Measurements from ENCODE around the gene SMARCA2.

Gene SMARCA2

DNA sequence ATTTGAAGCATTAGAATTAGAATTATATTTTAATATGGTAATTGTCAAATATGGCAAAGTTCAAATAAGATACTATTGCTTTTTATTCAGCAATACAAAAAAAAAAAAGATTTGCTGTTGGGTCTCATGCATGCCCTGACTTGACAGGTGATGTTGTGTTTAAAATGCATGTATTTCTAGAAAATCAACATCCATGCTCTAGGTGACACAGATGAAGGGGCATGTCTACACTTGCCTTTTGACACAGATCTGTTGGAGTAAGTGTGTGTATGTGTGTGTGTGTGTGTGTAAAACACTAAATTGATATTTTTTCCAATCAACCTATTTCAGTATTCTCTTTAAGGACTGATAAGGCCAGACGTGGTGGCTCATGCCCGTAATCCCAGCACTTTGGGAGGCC is 38.1 kb upstream of the SMARCA2 start:
- no peak for DNase-seq (ENCODE audit: extremely low spot score)
- ChIA-PET CTCF (no interaction called here), POLR2A (no interaction called here)
- TF ChIP-seq CTBP1 (IDR thresholded peaks at IDR 0.05; ENCODE audit: borderline replicate concordance) (no peak), FOXA1 (IDR thresholded peaks at IDR 0.05) (no peak), SUZ12 (IDR thresholded peaks at IDR 0.05) (no peak), BHLHE40 (IDR thresholded peaks at IDR 0.05; ENCODE audit: borderline replicate concordance) (no peak), SP1 (IDR thresholded peaks at IDR 0.05) (no peak), ZNF384 (IDR thresholded peaks at IDR 0.05) (no peak)

DNA sequence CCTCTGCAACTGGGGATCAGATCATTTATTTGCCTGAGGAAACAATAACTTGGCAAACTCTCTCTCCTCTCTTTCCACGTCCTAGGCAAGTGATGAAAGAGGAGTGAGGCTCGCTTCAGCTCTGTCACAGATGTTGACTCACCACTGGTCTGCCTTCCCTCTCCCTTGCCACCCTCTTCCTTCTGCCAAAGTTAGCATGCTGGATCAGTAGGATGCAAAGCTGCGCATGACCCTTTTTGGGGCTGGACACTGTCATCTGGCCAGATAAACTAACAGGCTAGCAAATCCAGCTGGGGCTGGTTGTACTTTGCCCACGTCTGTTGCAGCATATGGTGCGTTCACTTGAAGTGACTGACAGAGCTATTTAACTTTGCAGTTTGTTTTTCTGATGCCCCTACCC is 36.2 kb upstream of the SMARCA2 start:
- DNase-seq (ENCODE audit: extremely low spot score), result no peak
- ChIA-PET POLR2A (no interaction called here), CTCF (no interaction called here)
- TF ChIP-seq NFRKB (IDR thresholded peaks at IDR 0.05) (no peak), FOXK2 (IDR thresholded peaks at IDR 0.05) (no peak), FOXA1 (IDR thresholded peaks at IDR 0.05) (no peak), SUZ12 (IDR thresholded peaks at IDR 0.05) (no peak), ELF4 (IDR thresholded peaks at IDR 0.05) (no peak), CTBP1 (IDR thresholded peaks at IDR 0.05; ENCODE audit: borderline replicate concordance) (no peak), ZNF384 (IDR thresholded peaks at IDR 0.05) (no peak)

DNA sequence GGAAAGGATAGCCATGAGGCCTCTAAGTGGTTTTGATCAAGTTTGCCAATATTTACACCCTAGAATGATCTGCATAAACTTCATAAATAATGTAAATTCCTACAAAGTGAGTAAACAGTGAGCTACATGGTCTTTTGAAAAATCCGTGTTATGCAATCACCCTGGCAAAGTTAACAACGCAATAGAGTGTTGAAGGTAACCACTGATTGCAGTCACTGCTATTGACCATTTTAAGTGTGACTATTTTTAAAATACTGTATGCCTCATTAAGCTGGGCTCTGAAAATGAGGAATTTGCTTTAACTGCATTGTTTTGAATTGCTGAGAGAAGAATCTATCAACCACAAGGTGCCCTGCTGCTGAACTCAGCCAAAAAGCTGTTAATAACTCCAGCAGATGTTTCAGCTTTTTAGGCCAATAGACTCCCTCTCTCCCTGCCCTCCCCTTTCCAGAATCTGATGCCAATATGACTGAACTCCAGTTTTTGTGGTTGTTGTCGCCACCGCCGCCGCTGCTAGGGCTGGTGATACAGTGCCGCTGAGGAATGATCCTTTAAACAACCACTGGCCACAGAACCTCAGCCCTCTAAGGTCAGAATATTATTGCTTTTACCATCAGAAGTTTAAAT is 35.3 kb upstream of the SMARCA2 start:
- POLR2A ChIA-PET, result no interaction called here
- CTCF ChIA-PET, result no interaction called here
- TF ChIP-seq FOXA1 (IDR thresholded peaks at IDR 0.05), result no peak
- TF ChIP-seq SUZ12 (IDR thresholded peaks at IDR 0.05), result no peak
- no peak for TF ChIP-seq NFRKB (IDR thresholded peaks at IDR 0.05)
- no peak for TF ChIP-seq FOXM1 (IDR thresholded peaks at IDR 0.05; ENCODE audit: borderline replicate concordance)
- TF ChIP-seq ELF4 (IDR thresholded peaks at IDR 0.05), result no peak
- no peak for TF ChIP-seq FOXK2 (IDR thresholded peaks at IDR 0.05)
- no peak for TF ChIP-seq SP1 (IDR thresholded peaks at IDR 0.05)
- no peak for TF ChIP-seq BHLHE40 (IDR thresholded peaks at IDR 0.05; ENCODE audit: borderline replicate concordance)
- no peak for DNase-seq (ENCODE audit: extremely low spot score)

DNA sequence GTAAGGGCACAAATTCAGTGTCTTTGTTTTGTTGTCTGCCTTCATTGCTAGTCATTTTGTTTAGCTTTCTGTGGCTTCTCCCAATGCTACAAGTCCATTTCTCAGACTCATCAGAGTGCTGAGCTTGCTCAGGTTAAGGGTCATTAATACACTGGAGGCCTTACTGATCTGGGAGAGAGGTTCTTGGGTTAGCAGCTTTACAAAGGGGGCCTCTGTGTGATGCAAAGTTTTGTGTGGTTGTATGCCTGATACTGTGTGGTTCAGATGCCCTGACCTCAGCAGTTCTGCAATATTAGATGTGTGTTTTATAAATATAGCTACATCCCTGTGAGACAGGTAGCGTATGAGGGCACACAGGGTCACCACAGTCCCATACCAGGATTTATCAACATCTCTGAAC is 34.8 kb upstream of the SMARCA2 start:
- no peak for DNase-seq (ENCODE audit: extremely low spot score)
- CTCF ChIA-PET, result no interaction called here
- no peak for TF ChIP-seq ZNF384 (IDR thresholded peaks at IDR 0.05)
- no peak for TF ChIP-seq FOXM1 (IDR thresholded peaks at IDR 0.05; ENCODE audit: borderline replicate concordance)
- TF ChIP-seq FOXK2 (IDR thresholded peaks at IDR 0.05), result no peak
- no peak for TF ChIP-seq SP1 (IDR thresholded peaks at IDR 0.05)
- POLR2A ChIA-PET, result no interaction called here

DNA sequence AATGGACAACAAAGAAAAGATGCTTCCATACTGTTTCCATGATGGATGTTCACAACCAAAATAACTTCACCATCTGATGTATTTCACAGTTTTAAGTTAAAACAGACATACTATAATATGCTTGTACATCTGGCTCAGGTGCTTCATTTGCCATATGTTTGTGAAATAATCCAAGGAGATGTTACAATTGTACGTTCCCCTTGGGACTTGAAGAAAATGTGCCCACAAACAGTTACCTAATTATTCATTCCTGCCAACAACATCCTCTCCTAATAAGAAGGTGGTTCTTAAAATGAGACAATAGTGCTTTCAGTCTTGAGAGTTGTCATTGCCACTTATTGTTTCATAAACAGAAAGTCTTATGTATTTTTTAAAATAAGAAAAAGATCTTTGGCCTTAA is 33.1 kb upstream of the SMARCA2 start:
- CTCF ChIA-PET, result no interaction called here

DNA sequence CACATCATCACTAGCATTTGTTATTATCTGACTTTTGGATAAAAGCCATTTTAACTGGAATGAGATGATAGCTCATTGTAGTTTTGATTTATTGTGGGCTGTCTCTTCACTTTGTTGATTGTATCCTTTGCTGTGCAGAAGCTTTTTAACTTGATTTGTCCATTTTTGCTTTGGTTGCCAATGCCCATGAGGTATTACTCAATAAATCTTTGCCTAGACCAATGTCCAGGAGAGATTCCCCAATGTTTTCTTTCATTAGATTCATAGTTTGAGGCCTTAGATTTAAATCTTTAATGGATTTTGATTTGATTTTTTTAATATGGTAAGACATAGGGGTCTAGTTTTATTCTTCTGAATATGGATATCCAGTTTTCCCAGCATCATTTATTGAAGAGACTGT is 28.8 kb upstream of the SMARCA2 start:
- no peak for TF ChIP-seq LEF1 (IDR thresholded peaks at IDR 0.05; ENCODE audit: borderline replicate concordance)
- no peak for TF ChIP-seq ELF4 (IDR thresholded peaks at IDR 0.05)
- TF ChIP-seq CTBP1 (IDR thresholded peaks at IDR 0.05; ENCODE audit: borderline replicate concordance), result no peak
- no peak for TF ChIP-seq L3MBTL2 (conservative IDR thresholded peaks at IDR 0.05)
- TF ChIP-seq ARNT (IDR thresholded peaks at IDR 0.05), result no peak
- no peak for TF ChIP-seq TARDBP (IDR thresholded peaks at IDR 0.05)
- no peak for TF ChIP-seq SP1 (IDR thresholded peaks at IDR 0.05)
- no peak for TF ChIP-seq ZNF384 (IDR thresholded peaks at IDR 0.05)
- no peak for TF ChIP-seq NFRKB (IDR thresholded peaks at IDR 0.05)
- no peak for TF ChIP-seq FOXA1 (IDR thresholded peaks at IDR 0.05)
- ChIA-PET POLR2A (no interaction called here), CTCF (no interaction called here)
- DNase-seq (ENCODE audit: extremely low spot score), result no peak

More for the DNA sequence above, 33.1 kb upstream of the SMARCA2 start:
- no peak for DNase-seq (ENCODE audit: extremely low spot score)
- TF ChIP-seq LEF1 (IDR thresholded peaks at IDR 0.05; ENCODE audit: borderline replicate concordance) (no peak), CTBP1 (IDR thresholded peaks at IDR 0.05; ENCODE audit: borderline replicate concordance) (no peak), ELF4 (IDR thresholded peaks at IDR 0.05) (no peak), FOXA1 (IDR thresholded peaks at IDR 0.05) (no peak), ZNF384 (IDR thresholded peaks at IDR 0.05) (no peak), BHLHE40 (IDR thresholded peaks at IDR 0.05; ENCODE audit: borderline replicate concordance) (no peak), NFRKB (IDR thresholded peaks at IDR 0.05) (no peak), SP1 (IDR thresholded peaks at IDR 0.05) (no peak), FOXK2 (IDR thresholded peaks at IDR 0.05) (no peak), FOXM1 (IDR thresholded peaks at IDR 0.05; ENCODE audit: borderline replicate concordance) (no peak), SUZ12 (IDR thresholded peaks at IDR 0.05) (no peak), ARNT (IDR thresholded peaks at IDR 0.05) (no peak), L3MBTL2 (conservative IDR thresholded peaks at IDR 0.05) (no peak)
- POLR2A ChIA-PET, result no interaction called here

DNA sequence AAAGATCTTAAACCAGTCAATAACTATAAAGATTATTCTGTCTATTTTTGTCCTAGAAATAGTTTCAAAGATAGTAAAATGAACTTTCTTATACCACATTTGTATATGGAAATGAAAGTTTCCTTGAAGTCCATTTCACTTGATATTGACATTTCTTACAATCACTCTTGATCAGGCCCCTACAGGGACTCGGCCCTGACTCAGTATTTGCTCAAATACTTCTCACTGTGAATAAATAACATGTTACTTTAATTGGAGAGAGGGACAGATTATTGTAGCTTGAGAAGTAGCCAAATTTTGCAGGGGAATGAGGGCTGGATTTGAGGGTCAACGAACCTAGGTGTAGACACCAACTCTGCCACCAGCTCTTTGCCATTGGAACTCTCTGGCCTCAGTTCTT is 25.6 kb upstream of the SMARCA2 start:
- TF ChIP-seq LEF1 (IDR thresholded peaks at IDR 0.05; ENCODE audit: borderline replicate concordance) (no peak), TARDBP (IDR thresholded peaks at IDR 0.05) (no peak), ZNF384 (IDR thresholded peaks at IDR 0.05) (no peak), ELF4 (IDR thresholded peaks at IDR 0.05) (no peak), HDGF (IDR thresholded peaks at IDR 0.05; ENCODE audit: borderline replicate concordance) (no peak), FOXK2 (IDR thresholded peaks at IDR 0.05) (no peak), BHLHE40 (IDR thresholded peaks at IDR 0.05; ENCODE audit: borderline replicate concordance) (no peak), CTBP1 (IDR thresholded peaks at IDR 0.05; ENCODE audit: borderline replicate concordance) (no peak), FOXA1 (IDR thresholded peaks at IDR 0.05) (no peak), SUZ12 (IDR thresholded peaks at IDR 0.05) (no peak), ARNT (IDR thresholded peaks at IDR 0.05) (no peak), NFRKB (IDR thresholded peaks at IDR 0.05) (no peak), L3MBTL2 (conservative IDR thresholded peaks at IDR 0.05) (no peak), SP1 (IDR thresholded peaks at IDR 0.05) (no peak), FOXM1 (IDR thresholded peaks at IDR 0.05; ENCODE audit: borderline replicate concordance) (no peak)
- TF ChIP-seq, protein P1, sequence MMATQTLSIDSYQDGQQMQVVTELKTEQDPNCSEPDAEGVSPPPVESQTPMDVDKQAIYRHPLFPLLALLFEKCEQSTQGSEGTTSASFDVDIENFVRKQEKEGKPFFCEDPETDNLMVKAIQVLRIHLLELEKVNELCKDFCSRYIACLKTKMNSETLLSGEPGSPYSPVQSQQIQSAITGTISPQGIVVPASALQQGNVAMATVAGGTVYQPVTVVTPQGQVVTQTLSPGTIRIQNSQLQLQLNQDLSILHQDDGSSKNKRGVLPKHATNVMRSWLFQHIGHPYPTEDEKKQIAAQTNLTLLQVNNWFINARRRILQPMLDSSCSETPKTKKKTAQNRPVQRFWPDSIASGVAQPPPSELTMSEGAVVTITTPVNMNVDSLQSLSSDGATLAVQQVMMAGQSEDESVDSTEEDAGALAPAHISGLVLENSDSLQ (IDR thresholded peaks at IDR 0.05), result no peak
- no peak for DNase-seq (ENCODE audit: extremely low spot score)
- ChIA-PET POLR2A (no interaction called here), CTCF (no interaction called here)

DNA sequence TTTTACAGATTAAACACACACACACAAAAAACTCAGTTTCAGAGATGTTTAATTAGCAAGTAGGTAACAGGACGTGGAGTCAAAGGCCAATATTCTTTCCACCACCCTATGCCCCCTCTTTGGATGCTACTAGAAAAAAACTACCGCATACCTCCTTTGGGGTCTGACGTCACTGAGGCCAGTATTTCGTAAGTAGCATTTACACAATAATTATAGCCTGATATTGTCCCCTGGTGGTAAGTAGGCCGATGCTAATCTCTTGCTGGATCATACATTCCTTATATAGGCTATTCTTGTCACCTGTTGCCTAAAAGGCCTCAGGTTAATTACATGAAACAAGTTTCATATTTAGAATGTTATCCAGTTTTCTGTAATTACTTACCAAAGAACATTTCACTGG is 21.0 kb upstream of the SMARCA2 start:
- ChIA-PET POLR2A (no interaction called here), CTCF (no interaction called here)
- TF ChIP-seq HDGF (IDR thresholded peaks at IDR 0.05; ENCODE audit: borderline replicate concordance), result no peak
- TF ChIP-seq, protein P1 (IDR thresholded peaks at IDR 0.05), result no peak
- TF ChIP-seq ELF4 (IDR thresholded peaks at IDR 0.05), result no peak
- DNase-seq (ENCODE audit: extremely low spot score), result no peak

Measured in HEK293T (cell line).